ENCODE data around the gene PDE8B.

The PDE8B gene

DNA sequence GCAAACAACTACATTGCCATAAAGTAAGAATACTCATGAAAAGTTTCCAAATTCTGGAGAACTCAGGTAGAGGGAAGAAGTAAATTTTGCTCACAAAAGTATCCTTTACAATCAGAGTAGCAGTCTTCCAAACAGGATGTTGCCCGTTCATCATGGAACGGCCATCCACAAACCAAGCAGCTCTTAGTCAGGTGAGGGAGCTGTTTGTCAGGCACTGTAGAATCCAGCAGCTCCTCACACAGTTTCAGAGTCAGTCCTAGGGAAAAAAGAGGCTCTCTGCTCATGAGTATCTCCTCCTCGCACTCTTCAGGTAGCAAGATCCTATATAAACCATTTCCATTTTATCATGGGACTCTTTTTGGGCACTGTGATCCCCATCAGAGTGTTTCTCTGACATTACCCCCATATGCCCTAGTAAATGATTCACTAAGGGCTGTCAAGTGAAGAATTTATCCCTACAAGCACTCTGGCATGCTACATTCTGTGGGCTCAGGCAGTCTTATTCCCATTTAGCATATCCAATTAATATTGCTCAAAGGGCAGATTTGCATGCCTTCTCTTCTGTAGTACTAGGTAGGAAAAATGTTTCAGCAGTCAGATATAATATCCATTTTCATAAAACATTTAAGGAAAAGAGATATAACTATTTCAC lies 183.7 kb downstream of the PDE8B start:
- in situ Hi-C loops (cut with MboI; ENCODE audit: low sequenced_read_pairs) = no loop called here

DNA sequence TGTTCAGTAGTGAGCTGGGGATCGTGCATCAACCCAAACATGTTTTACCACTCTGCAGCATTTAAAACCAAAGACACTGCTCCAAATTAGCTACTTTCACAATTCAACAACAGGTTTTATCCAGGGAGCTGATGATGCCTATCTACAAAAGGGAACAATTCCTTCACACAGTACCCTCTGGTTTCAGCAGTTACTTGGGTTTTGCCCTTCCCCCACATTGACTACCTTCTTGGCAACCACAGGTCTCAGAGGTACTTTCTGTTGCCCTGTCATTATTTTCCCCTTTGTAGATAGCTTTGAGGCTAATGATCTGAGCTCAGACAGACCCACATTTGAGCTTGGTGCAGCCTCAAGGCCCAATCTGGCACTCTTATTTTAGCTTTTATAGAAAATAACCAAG lies 185.5 kb downstream of the PDE8B start:
- in situ Hi-C loops (cut with MboI; ENCODE audit: low sequenced_read_pairs) = no loop called here

DNA sequence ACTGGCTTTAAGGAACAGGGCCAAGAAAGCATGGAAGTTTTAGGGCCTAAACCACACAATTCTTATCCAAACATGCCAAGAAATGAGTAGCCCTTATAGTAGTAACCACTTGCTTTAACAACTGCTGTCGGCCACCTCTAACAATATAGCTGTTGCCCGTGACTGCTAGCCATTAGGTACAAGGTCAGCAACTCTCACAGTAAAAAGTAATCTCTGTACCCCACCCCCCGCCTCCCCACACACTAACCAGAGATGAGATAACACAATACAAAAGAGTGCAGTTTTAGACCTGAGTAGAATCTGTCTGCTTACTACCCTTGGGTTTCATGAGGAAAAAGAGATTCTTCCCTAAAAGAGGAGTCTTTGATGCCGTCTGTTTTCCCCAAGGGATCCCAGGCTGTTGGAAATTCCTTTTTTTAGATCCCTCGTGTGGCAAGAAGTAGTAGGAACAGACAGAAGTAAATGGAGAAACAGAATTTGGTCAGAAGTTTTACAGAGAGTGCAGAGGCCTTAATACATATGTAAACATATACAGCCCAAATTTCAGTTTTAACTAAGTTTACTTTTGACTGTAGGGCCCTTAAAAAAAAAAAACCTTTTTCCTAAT lies 187.3 kb downstream of the PDE8B start:
- in situ Hi-C loops (cut with MboI; ENCODE audit: low sequenced_read_pairs) = no loop called here

DNA sequence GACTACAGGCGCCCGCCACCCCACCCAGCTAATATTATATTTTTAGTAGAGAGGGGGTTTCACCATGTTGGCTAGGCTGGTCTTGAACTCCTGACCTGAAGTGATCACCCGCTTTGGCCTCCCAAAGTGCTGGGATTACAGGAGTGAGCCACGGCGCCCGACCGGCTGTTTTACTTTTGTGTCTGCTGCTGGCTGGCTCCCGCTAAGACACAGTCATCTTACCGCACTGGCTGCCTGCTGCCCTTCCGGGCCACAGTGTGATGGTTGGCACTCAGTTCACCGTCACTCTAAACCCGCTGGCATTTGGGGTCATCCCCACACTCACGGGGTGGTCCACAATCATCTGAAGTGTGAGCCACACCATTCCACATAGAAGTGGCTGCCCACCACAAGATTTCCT lies 188.0 kb downstream of the PDE8B start:
- in situ Hi-C loops (cut with MboI; ENCODE audit: low sequenced_read_pairs) = no loop called here

DNA sequence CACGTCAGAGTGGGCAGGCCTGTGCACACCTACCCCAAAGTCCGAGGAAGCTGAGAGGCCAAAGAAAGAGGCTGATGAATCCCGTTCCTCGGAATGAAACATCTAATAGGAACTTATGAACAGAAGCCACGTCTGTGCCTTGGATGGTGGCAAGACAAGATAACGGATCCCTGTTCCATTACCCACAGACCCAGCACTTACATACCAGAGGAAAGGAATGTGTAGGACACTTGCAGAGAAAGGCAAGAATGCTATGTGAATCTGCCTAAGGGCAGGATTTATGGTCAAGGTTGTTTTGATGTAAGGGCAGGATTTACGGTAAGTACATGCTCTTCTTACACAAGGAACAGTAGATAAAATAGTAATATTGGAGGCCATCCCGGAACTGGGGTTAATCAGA lies 188.4 kb downstream of the PDE8B start:
- in situ Hi-C loops (cut with MboI; ENCODE audit: low sequenced_read_pairs) = no loop called here

DNA sequence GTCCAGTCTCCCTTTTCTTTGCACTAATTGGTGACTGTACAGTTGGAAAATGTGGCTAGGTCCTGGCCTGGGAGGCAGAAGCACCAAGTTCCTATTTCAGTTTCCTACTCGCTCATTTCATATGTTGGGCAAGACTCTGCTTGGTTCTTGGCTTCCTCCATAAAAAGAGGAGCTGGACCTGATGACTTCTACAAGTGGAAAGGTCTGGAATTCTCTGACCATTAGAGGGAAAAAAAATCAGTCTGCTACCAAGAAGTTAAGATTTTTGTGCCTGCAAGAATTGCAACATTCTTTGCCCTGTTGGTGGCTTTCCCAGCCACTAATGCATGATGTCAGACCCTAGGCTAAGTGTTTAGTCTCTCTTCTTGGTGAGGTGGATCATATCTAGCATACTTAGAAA lies 190.2 kb downstream of the PDE8B start:
- in situ Hi-C loops (cut with MboI; ENCODE audit: low sequenced_read_pairs) = no loop called here

DNA sequence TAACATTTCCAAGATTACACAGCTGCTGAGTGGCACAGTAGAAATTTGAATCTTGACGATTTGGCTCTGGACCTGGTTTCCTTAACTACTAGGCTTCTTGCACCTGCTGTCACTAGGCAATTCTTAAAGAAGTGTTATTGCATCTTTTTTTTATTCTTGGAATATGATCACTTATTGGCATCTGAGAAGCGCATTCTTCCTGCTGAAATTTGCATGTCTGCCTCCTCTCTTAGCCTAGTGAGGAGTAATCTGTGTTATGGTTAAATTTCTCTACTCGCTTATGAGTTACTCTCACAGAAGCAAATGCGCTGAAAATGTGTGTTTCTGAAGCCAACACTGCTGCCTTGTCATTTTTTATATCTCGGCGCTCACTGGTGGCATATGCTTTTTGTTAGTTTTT lies 192.3 kb downstream of the PDE8B start:
- in situ Hi-C loops (cut with MboI; ENCODE audit: low sequenced_read_pairs) = no loop called here

GRCh38 chr5:77407152-77407551 lies 196.7 kb downstream of the PDE8B start:
- in situ Hi-C loops (cut with MboI; ENCODE audit: low sequenced_read_pairs) = no loop called here

GRCh38 chr5:77409870-77410621 lies 199.6 kb downstream of the PDE8B start:
- in situ Hi-C loops (cut with MboI; ENCODE audit: low sequenced_read_pairs) = no loop called here

DNA sequence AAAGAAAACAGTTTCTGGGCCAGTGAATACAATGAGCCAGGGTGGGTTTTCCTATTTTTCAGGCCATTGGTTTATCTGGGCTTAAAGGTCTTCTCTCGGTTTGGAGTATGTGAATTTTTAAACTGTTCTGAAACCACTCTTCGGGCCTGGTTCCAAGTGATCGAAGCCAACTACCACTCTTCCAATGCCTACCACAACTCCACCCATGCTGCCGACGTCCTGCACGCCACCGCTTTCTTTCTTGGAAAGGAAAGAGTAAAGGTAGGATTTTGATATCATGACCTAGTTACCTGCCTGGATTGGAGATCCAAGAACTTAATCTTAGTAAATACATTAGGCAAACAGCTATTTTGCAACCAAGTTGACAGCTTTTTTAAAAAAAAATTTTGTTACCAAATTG lies 202.6 kb downstream of the PDE8B start:
- in situ Hi-C loops (cut with MboI; ENCODE audit: low sequenced_read_pairs) = no loop called here

- in situ Hi-C loops (cut with MboI; ENCODE audit: low sequenced_read_pairs) = no loop called here
Observed at GRCh38 chr5:77418162-77418561, 207.7 kb downstream of the PDE8B start.

GRCh38 chr5:77418601-77419581 lies 208.4 kb downstream of the PDE8B start:
- in situ Hi-C loops (cut with MboI; ENCODE audit: low sequenced_read_pairs) = no loop called here

DNA sequence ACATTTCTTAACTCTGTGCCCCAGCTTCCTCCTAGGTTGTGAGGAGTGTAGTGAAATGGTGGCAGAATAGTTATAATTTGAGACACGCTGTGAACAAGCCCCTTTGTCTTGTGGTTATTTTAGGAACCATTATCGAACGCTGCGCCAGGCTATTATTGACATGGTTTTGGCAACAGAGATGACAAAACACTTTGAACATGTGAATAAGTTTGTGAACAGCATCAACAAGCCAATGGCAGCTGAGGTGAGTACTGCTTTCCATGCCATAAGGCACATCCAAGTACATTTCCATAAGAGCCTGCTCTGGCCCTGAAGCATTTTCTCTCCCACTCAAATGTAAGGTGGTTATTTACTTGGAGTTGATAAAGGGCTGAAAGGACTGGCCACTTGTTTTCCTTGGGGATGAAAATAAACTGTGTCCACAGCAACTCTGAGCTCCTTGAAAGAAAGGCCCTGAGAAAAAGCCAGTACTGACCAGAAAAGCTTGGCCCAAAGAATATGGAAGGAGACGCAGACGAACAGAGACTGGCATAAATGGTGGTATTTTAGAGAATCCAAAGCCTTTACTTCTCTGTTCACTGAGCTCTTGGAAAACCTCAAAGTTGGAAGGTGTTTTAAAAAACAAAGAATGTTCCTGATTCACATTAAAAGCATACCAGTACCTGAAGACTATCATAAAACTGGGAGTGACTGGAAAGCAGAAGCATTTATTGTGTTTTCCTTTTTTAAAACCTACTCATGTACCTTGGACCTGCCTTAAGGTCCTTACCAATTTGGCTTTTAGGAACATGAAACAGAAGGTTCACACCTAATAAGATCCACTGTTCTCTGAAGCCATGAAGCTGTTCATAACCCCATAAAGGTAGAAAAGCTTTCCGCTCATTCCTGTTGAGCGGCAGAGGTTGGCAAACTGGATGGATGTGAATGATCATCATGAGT lies 209.4 kb downstream of the PDE8B start:
- in situ Hi-C loops (cut with MboI; ENCODE audit: low sequenced_read_pairs) = no loop called here

- in situ Hi-C loops (cut with MboI; ENCODE audit: low sequenced_read_pairs) = no loop called here
Observed at GRCh38 chr5:77420940-77421339, 210.5 kb downstream of the PDE8B start.

DNA sequence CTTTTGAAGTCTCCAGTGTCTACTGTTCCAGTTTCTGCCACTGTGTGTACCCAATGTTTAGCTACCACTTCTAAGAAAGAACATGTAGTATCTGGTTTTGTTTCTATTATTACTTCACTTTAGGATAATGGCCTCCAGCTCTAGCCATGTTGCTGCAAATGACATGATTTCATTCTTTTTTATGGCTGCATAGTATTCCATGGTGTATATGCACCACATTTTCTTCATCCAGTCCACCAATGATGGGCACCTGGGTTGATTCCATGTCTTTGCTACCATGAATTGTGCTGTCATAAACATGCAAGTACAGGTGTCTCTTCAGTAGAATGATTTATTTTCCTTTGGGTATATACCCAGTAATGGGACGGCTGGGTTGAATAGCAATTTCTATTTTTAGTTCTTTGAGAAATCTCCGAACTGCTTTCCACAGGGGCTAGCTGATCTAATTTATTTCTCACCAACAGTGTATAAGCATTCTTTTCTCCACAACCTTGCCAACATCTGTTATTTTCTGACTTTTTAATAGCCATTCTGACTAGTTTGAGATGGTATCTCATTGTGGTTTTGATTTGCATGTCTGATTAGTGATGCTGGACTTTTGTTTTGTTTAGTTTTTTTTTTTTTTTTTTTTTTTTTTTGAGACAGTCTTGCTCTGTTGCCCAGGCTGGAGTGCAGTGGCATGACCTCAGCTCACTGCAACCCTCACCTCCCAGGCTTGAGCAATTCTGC lies 212.7 kb downstream of the PDE8B start:
- in situ Hi-C loops (cut with MboI; ENCODE audit: low sequenced_read_pairs) = no loop called here

- in situ Hi-C loops (cut with MboI; ENCODE audit: low sequenced_read_pairs) = no loop called here
Observed at GRCh38 chr5:77424921-77425320, 214.4 kb downstream of the PDE8B start.

DNA sequence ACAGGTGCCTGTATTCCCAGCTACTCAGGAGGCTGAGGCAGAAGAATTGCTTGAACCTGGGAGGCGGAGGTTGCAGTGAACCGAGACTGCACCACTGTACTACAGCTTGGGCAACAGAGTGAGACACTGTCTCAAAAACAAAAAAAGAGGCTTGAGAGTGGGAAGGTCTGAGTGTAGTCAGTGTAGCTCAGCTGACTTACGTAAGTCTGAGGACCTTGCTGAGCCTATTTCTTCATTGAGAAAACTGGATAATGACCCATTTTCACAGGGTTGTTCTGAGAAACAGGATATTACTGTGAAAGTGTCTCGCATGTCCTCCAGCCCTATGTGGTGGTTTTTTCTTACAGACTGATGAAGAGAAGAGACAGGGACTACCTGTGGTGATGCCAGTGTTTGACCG lies 214.9 kb downstream of the PDE8B start:
- in situ Hi-C loops (cut with MboI; ENCODE audit: low sequenced_read_pairs) = no loop called here

- in situ Hi-C loops (cut with MboI; ENCODE audit: low sequenced_read_pairs) = no loop called here
Observed at GRCh38 chr5:77425998-77426659, 215.6 kb downstream of the PDE8B start.

- in situ Hi-C loops (cut with MboI; ENCODE audit: low sequenced_read_pairs) = no loop called here
Observed at GRCh38 chr5:77426670-77427069, 216.2 kb downstream of the PDE8B start.
